ENCODE measurements around the gene FIBCD1. TPM values are rescaled to one million over a fixed set of nuclear protein-coding genes. Genes with fewer than 3 reads are reported as not detected.

FIBCD1 gene
- total and polyA plus RNA-seq, 2 of the 8 experiments (the other 6 are each of a cell fraction or from before 2014, with no cell fraction given): 6.1 to 8.8 TPM

DNA sequence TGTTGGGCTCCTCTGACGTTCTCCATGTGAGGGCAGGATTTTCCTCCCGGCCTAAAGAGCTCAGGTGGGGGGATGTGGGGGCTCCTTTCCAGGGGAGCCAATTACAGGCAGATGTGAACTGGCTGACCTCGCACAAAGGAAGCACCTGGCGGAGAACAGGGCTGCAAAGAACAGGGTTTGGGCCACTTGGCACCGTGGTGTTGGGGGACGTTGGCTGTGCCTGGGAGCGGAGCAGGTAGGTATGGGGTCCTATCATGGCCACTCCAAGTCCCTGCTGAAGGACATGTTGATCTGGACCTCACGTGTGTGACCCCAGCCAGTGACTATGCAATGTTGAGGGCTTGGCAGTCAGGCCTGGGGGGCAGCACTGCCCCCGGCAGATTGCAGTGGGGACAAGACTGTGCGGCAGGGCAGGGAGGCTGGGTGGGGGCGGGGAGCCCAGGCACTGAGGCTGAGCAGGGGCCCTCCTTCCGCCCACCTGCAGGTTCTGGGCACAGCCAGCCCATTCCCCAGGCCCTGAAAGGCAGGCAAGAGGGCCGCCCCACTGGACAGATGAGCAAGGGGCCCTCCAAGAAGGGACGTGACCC, 19.4 kb downstream of the FIBCD1 start:
- H3K79me1 ChIP-seq (ENCODE audit: low read depth, low read length): no peaks in the 10 kb centered on the region
- H3K9me3 ChIP-seq (ENCODE audit: insufficient read depth in 2 of 2, low read depth in 1 of 2, low read length in 1 of 2): no peaks in the 10 kb centered on the region
- H3K36me3 ChIP-seq (ENCODE audit: control insufficient read depth in 2 of 4, insufficient read depth in 4 of 4, low read length in 3 of 4): no peaks in the 10 kb centered on the region
- no peak overlapping the region for H4K91ac ChIP-seq (replicated peaks; ENCODE audit: insufficient read length, low read length)
- FAIRE-seq (no peak), DNase-seq (ENCODE audit: low read depth in 1 of 2, low spot score in 2 of 2) (no peak)
- no peak overlapping the region for H3K23ac ChIP-seq (ENCODE audit: insufficient read length)
- no peak overlapping the region for H2BK20ac ChIP-seq (ENCODE audit: low read length)
- H2BK15ac ChIP-seq (ENCODE audit: low read length): no peak overlapping the region
- no peak overlapping the region for H2BK120ac ChIP-seq (replicated peaks; ENCODE audit: low read depth, low read length)
- H3K18ac ChIP-seq (ENCODE audit: extremely low read depth, low read length): no peak overlapping the region; the same call in 1 of the 2 replicates
- H4K8ac ChIP-seq (ENCODE audit: extremely low read depth, insufficient read depth, low read length): peak overlapping the region; percentile 36; the same call in 1 of the 2 replicates
- H3K4me1 ChIP-seq (replicated peaks in 1 of 4; ENCODE audit: control insufficient read depth in 3 of 4, insufficient read depth in 4 of 4, low read length in 3 of 4): peaks cover 0 to 14% (median 2%) of the 10 kb centered on the region in 4 experiments; a peak in 5 of 7 replicates
- H3K79me2 ChIP-seq (ENCODE audit: control insufficient read depth in 1 of 2, insufficient read depth in 2 of 2, low read length in 2 of 2): no peaks in the 10 kb centered on the region
- H3K27ac ChIP-seq (ENCODE audit: low read depth, low read length): no peak overlapping the region
- no peak overlapping the region for H2BK5ac ChIP-seq (ENCODE audit: low read depth, low read length)
- H3K4ac ChIP-seq (replicated peaks; ENCODE audit: insufficient read length, low read depth, low read length): no peak overlapping the region
- no peak overlapping the region for H2AFZ ChIP-seq (ENCODE audit: low read length)
- ChIA-PET POLR2A (ENCODE audit: partially characterized antibody) (no interaction called here), CTCF (ENCODE audit: partially characterized antibody) (interaction anchor here (0.6 to 3.1 kb wide), 6 partner anchors 12 to 241 kb away, joined by 3 to 16 read pairs (median 4); no protein-coding TSS in a partner anchor)
- no peak overlapping the region for H3K56ac ChIP-seq (replicated peaks; ENCODE audit: insufficient read length, low read depth, low read length)
- no peak overlapping the region; a peak in 1 of 4 replicates for H3K4me2 ChIP-seq (ENCODE audit: insufficient read depth in 1 of 2, low read depth in 2 of 2, low read length in 2 of 2)
- no peaks in the 10 kb centered on the region for H3K23me2 ChIP-seq (ENCODE audit: low read depth, low read length)
- H2AK5ac ChIP-seq (ENCODE audit: low read depth, low read length): no peak overlapping the region
- H4K5ac ChIP-seq (ENCODE audit: insufficient read length, low read depth, low read length): no peak overlapping the region
- WGBS, 2 experiments (ENCODE audit: extremely low coverage in 1 of 2, insufficient coverage in 1 of 2, insufficient read length in 1 of 2, insufficient replicate concordance in 2 of 2, low coverage in 1 of 2, low lambda C conversion rate in 2 of 2, missing lambda C conversion rate in 1 of 2): 90% methylated on average over 13 of the region's 14 CpGs; no CpG with 5 or more reads in 1 of the 2 experiments
- 0 out of 2 replicates have a peak overlapping the region, but pooled peaks have one; percentile 68 for H2BK12ac ChIP-seq (ENCODE audit: low read depth, low read length)
- H3K4me3 ChIP-seq (ENCODE audit: extremely low read depth in 1 of 4, insufficient read depth in 2 of 4, low read depth in 3 of 4, low read length in 4 of 4): no peak overlapping the region
- H3K14ac ChIP-seq (ENCODE audit: insufficient read length): no peak overlapping the region
- no peak overlapping the region; a peak in 1 of 7 replicates for H3K9ac ChIP-seq (replicated peaks in 1 of 4; ENCODE audit: extremely low read depth in 1 of 4, low read depth in 3 of 4, low read length in 3 of 4)
- no peaks in the 10 kb centered on the region; a peak in 1 of 7 replicates for H3K27me3 ChIP-seq (replicated peaks in 1 of 4; ENCODE audit: control insufficient read depth in 3 of 4, extremely low read depth in 1 of 4, insufficient read depth in 3 of 4, low read length in 3 of 4)
- no peaks in the 10 kb centered on the region for H4K20me1 ChIP-seq (replicated peaks in 1 of 2; ENCODE audit: control insufficient read depth in 1 of 2, insufficient read depth in 2 of 2, low read length in 2 of 2)
- TF ChIP-seq FOSL1 (IDR thresholded peaks at IDR 0.05; ENCODE audit: insufficient read depth, low read depth, low read length): no peak
- TF ChIP-seq SRF (IDR thresholded peaks at IDR 0.05; ENCODE audit: low read depth, low read length): no peak
- TF ChIP-seq JUND (IDR thresholded peaks at IDR 0.05; ENCODE audit: low read length): no peak
- TF ChIP-seq SP1 (IDR thresholded peaks at IDR 0.05; ENCODE audit: low read depth, low read length): no peak
